Activated B cell treated with CpG ODN at 0.5 μM for 24 hours (primary cell): Measurements from ENCODE around the gene TAS2R46. TPM values are rescaled to one million over a fixed set of nuclear protein-coding genes. Genes with fewer than 3 reads are reported as not detected.
A peak's percentile ranks its signal among the peaks of the same experiment; 100 is the strongest.
"Not testable (repeated sequence)": the region's sequence is repeated elsewhere in the genome, so short reads cannot be mapped to it uniquely, and the experiment has no call there.

Experiments used
- ATAC-seq: fragments of 200-7000 bp; cut with Tn5 transposase; one replicate; pipeline ENCODE4 v1.10.0; 2021; ENCODE audit warnings: low read depth, mild to moderate bottlenecking, moderate library complexity
- CTCF ChIA-PET: fragments of 350-600 bp; sonication (Branson Sonifier 250); formaldehyde crosslinking; loops from one replicate; lab custom pipeline; 2021; ENCODE audit warnings: antibody characterized with exemption; lab: Charles Lee
- POLR2A ChIA-PET: fragments of 350-600 bp; sonication (Branson Sonifier 250); formaldehyde crosslinking; loops from one replicate; lab custom pipeline; 2021; ENCODE audit warnings: antibody characterized with exemption; lab: Charles Lee
- DNase-seq: peaks from one replicate; pipeline ENCODE4 v3.0.0; 2022
- H3K27ac Mint-ChIP-seq: one replicate; pipeline ENCODE4 v1.8.0; 2020; ENCODE audit warnings: mixed read lengths
- H3K27me3 Mint-ChIP-seq: one replicate; pipeline ENCODE4 v1.8.0; 2021; ENCODE audit warnings: mixed read lengths
- H3K36me3 Mint-ChIP-seq: one replicate; pipeline ENCODE4 v1.8.0; 2021; ENCODE audit warnings: low read depth, mixed read lengths
- H3K4me1 Mint-ChIP-seq: one replicate; pipeline ENCODE4 v1.8.0; 2021; ENCODE audit warnings: mixed read lengths
- H3K4me3 Mint-ChIP-seq: one replicate; pipeline ENCODE4 v1.8.0; 2020; ENCODE audit warnings: mild to moderate bottlenecking, mixed read lengths
- H3K9me3 Mint-ChIP-seq: one replicate; pipeline ENCODE4 v1.8.0; 2020; ENCODE audit warnings: mixed read lengths
- intact Hi-C: fragments of 100-400 bp; cut with micrococcal nuclease; formaldehyde crosslinking; loops from one replicate; pipeline ENCODE4 v1.15.1; 2024
- total RNA-seq: library from RNA; stranded (reverse); gene quantifications from 2 replicates; pipeline ENCODE4 v1.2.3, GENCODE V29; 2022
- TF ChIP-seq, protein P1 (sequence below): fragments of 200-600 bp; IDR thresholded peaks from one replicate; pipeline ENCODE4 v1.8.0; 2022; ENCODE audit warnings: antibody characterized with exemption, mild to moderate bottlenecking

Gene TAS2R46
- total RNA-seq = 0.60 and 1.5 TPM in 2 replicates

- DNase-seq, H3K36me3 Mint-ChIP-seq, H3K4me1 Mint-ChIP-seq, POLR2A ChIA-PET, CTCF ChIA-PET, ATAC-seq, H3K9me3 Mint-ChIP-seq, H3K27me3 Mint-ChIP-seq, intact Hi-C loops, H3K4me3 Mint-ChIP-seq: not testable (repeated sequence)
- peak within 1 kb of the TSS; percentile 41 for H3K27ac Mint-ChIP-seq
Measured at GRCh38 chr12:11062194-11062593, at the start of gene TAS2R46. Gene TAS2R46, minus strand, starts transcription at chr12:11062294. Its CDS starts 0 bp downstream, at chr12:11062294.

- Mint-ChIP-seq H3K4me3 (peak overlapping the region; percentile 21), H3K27ac (peak overlapping the region; percentile 50), H3K4me1 (peaks cover 61% of the 10 kb centered on the region), H3K9me3 (peaks cover 17% of the 10 kb centered on the region), H3K36me3 (peaks cover 78% of the 10 kb centered on the region)
- DNase-seq, H3K27me3 Mint-ChIP-seq, intact Hi-C loops, CTCF ChIA-PET, ATAC-seq: not testable (repeated sequence)
- POLR2A ChIA-PET = interaction anchor here (0.6 kb wide), 1 partner anchor 60 kb away, joined by 3 read pairs; the partner anchor contains the start of gene SMIM10L1
Measured at GRCh38 chr12:11111213-11111612, 49.1 kb upstream of the TAS2R46 start.

DNA sequence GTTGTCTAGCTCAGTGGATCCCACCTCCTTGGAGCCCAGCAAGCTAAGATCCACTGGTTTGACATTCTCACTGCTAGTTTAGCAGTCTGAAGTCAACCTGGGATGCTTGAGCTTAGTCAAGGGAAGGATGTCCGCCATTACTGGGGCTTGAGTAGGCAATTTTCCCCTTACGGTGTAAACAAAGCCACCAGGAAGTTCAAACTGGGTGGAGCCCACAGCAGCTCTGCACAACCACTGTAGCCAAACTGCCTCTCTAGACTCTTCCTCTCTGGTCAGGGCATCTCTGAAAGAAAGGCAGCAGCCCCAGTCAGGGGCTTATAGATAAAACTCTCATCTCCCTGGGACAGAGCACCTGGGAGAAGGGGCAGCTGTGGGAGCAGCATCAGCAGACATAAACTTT lies 46.8 kb upstream of the TAS2R46 start:
- no peak for DNase-seq
- Mint-ChIP-seq H3K27ac (no peak overlapping the region), H3K4me1 (peaks cover 53% of the 10 kb centered on the region), H3K27me3 (no peaks in the 10 kb centered on the region), H3K4me3 (peak overlapping the region; percentile 35), H3K36me3 (peaks cover 71% of the 10 kb centered on the region), H3K9me3 (peaks cover 19% of the 10 kb centered on the region)
- no peak for ATAC-seq
- ChIA-PET CTCF (no interaction called here), POLR2A (no interaction called here)
- TF ChIP-seq, protein P1, sequence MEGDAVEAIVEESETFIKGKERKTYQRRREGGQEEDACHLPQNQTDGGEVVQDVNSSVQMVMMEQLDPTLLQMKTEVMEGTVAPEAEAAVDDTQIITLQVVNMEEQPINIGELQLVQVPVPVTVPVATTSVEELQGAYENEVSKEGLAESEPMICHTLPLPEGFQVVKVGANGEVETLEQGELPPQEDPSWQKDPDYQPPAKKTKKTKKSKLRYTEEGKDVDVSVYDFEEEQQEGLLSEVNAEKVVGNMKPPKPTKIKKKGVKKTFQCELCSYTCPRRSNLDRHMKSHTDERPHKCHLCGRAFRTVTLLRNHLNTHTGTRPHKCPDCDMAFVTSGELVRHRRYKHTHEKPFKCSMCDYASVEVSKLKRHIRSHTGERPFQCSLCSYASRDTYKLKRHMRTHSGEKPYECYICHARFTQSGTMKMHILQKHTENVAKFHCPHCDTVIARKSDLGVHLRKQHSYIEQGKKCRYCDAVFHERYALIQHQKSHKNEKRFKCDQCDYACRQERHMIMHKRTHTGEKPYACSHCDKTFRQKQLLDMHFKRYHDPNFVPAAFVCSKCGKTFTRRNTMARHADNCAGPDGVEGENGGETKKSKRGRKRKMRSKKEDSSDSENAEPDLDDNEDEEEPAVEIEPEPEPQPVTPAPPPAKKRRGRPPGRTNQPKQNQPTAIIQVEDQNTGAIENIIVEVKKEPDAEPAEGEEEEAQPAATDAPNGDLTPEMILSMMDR = no peak
- intact Hi-C loops = no loop called here

- POLR2A ChIA-PET = no interaction called here
- peaks cover 69% of the 10 kb centered on the region for H3K36me3 Mint-ChIP-seq
- H3K9me3 Mint-ChIP-seq = peaks cover 15% of the 10 kb centered on the region
- no peak for DNase-seq
- H3K27me3 Mint-ChIP-seq = no peaks in the 10 kb centered on the region
- TF ChIP-seq, protein P1 = no peak
- intact Hi-C loops = no loop called here
- no peak for ATAC-seq
- H3K4me3 Mint-ChIP-seq = no peak overlapping the region
- CTCF ChIA-PET = no interaction called here
- peaks cover 46% of the 10 kb centered on the region for H3K4me1 Mint-ChIP-seq
- H3K27ac Mint-ChIP-seq = no peak overlapping the region
Measured at GRCh38 chr12:11107719-11108118, 45.6 kb upstream of the TAS2R46 start.

DNA sequence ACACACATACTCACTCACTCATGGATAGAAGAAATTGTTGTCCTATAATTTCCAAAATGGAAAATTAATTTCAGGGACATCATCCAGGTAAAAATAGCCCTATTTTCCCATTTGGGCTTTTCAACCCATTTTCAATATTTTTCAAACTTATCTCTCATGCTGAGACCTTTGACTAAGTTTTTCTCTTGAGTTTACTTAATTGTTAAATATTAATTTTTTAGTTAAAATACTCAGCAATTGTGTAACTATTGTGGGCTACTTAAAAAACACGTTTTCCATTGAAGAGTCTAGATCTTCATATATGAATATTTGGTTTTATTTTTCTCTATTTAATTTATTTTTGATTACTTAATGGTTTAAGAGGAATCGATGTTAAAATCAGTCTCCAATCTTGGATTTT lies 44.2 kb upstream of the TAS2R46 start:
- intact Hi-C loops = no loop called here
- no peak for ATAC-seq
- peaks cover 60% of the 10 kb centered on the region for H3K36me3 Mint-ChIP-seq
- H3K9me3 Mint-ChIP-seq = peaks cover 9% of the 10 kb centered on the region
- peaks cover 35% of the 10 kb centered on the region for H3K4me1 Mint-ChIP-seq
- ChIA-PET CTCF (no interaction called here), POLR2A (no interaction called here)
- H3K27me3 Mint-ChIP-seq = no peaks in the 10 kb centered on the region
- H3K27ac Mint-ChIP-seq = no peak overlapping the region
- H3K4me3 Mint-ChIP-seq = no peak overlapping the region
- TF ChIP-seq, protein P1 = no peak
- no peak for DNase-seq

DNA sequence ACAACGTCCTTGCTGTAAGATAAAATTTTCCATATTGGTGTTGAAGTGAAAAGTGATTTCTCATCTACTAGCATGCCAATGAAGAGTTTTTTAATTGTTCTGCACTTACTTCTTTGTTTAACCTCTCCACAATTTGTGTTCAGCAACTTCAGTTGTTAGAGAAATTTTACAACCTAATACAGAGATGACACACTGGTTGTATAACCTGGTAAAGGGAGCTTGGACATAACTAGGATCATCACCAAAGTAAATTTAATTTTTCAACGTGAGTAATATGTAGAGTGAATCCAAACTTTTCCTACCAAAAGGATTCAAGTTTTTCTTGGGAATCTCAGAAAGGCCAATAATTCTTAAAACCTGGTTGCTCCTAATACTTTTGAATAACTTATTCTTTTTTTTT lies 43.5 kb upstream of the TAS2R46 start:
- peaks cover 58% of the 10 kb centered on the region for H3K36me3 Mint-ChIP-seq
- intact Hi-C loops = loop anchor here (2.0 kb wide), 1 partner anchor 17 kb away; no protein-coding TSS in a partner anchor
- peaks cover 6% of the 10 kb centered on the region for H3K9me3 Mint-ChIP-seq
- TF ChIP-seq, protein P1 = no peak
- ChIA-PET CTCF (no interaction called here), POLR2A (no interaction called here)
- H3K4me3 Mint-ChIP-seq = no peak overlapping the region
- H3K27ac Mint-ChIP-seq = no peak overlapping the region
- ATAC-seq (no peak), DNase-seq (no peak)
- no peaks in the 10 kb centered on the region for H3K27me3 Mint-ChIP-seq
- peaks cover 28% of the 10 kb centered on the region for H3K4me1 Mint-ChIP-seq

- DNase-seq, intact Hi-C loops, CTCF ChIA-PET, H3K4me3 Mint-ChIP-seq, H3K27ac Mint-ChIP-seq, POLR2A ChIA-PET, H3K4me1 Mint-ChIP-seq, H3K27me3 Mint-ChIP-seq: not testable (repeated sequence)
- Mint-ChIP-seq H3K9me3 (peaks cover 12% of the 10 kb centered on the region), H3K36me3 (peaks cover 20% of the 10 kb centered on the region)
- peak; percentile 58 for ATAC-seq
Measured at GRCh38 chr12:11094910-11095309, 32.8 kb upstream of the TAS2R46 start.
